Naive B cell (primary cell): Measurements from ENCODE around the gene MCF2L. TPM values are rescaled to one million over a fixed set of nuclear protein-coding genes. Genes with fewer than 3 reads are reported as not detected.
"Not testable (repeated sequence)": the region's sequence is repeated elsewhere in the genome, so short reads cannot be mapped to it uniquely, and the experiment has no call there.

Source experiments
- ATAC-seq, 2 donors: fragments of 150-1000 bp; cut with Tn5 transposase; 2 replicates each; pipeline ENCODE4 v1.10.0; 2021; ENCODE audit warnings: low read depth in 2 of 2, mild to moderate bottlenecking in 2 of 2, moderate library complexity in 2 of 2
- DNase-seq: peaks from one replicate; pipeline ENCODE4 v3.0.0; 2022
- H3K27ac Mint-ChIP-seq, 6 donors: one replicate each; pipeline ENCODE4 v1.8.0; 2020 to 2022; ENCODE audit warnings: mild to moderate bottlenecking in 6 of 6, mixed read lengths in 6 of 6, moderate library complexity in 5 of 6, inconsistent platforms in 2 of 6
- H3K27me3 Mint-ChIP-seq, 3 donors: one replicate each; pipeline ENCODE4 v1.8.0; 2021 to 2022; ENCODE audit warnings: mixed read lengths in 3 of 3, mild to moderate bottlenecking in 1 of 3
- H3K36me3 Mint-ChIP-seq, 2 donors: one replicate each; pipeline ENCODE4 v1.8.0; 2020 to 2022; ENCODE audit warnings: mixed read lengths in 2 of 2, inconsistent platforms in 1 of 2, mild to moderate bottlenecking in 1 of 2
- H3K4me1 Mint-ChIP-seq, 3 donors: one replicate each; pipeline ENCODE4 v1.8.0; 2020 to 2022; ENCODE audit warnings: mixed read lengths in 3 of 3, inconsistent platforms in 1 of 3, mild to moderate bottlenecking in 1 of 3, moderate library complexity in 1 of 3
- H3K4me3 Mint-ChIP-seq, 8 donors: one replicate each; pipeline ENCODE4 v1.8.0; 2020 to 2022; ENCODE audit warnings: mild to moderate bottlenecking in 8 of 8, mixed read lengths in 8 of 8, moderate library complexity in 8 of 8, inconsistent platforms in 2 of 8
- H3K9me3 Mint-ChIP-seq, 7 donors: one replicate each; pipeline ENCODE4 v1.8.0; 2020 to 2022; ENCODE audit warnings: mixed read lengths in 7 of 7, mild to moderate bottlenecking in 5 of 7, inconsistent platforms in 2 of 7, moderate library complexity in 1 of 7
- polyA plus RNA-seq, 6 donors: library from polyadenylated mRNA; unstranded; fragments of 300-500 nt; fragmentation: Illumina TruSeq; gene quantifications; one replicate each; pipeline ENCODE4 v1.2.3, GENCODE V29; 2021; ENCODE audit warnings: low read depth in 6 of 6

Gene MCF2L
- polyA plus RNA-seq, 6 donors from 2014 or later = 2.1 to 4.7 (median 4.2) TPM

DNA sequence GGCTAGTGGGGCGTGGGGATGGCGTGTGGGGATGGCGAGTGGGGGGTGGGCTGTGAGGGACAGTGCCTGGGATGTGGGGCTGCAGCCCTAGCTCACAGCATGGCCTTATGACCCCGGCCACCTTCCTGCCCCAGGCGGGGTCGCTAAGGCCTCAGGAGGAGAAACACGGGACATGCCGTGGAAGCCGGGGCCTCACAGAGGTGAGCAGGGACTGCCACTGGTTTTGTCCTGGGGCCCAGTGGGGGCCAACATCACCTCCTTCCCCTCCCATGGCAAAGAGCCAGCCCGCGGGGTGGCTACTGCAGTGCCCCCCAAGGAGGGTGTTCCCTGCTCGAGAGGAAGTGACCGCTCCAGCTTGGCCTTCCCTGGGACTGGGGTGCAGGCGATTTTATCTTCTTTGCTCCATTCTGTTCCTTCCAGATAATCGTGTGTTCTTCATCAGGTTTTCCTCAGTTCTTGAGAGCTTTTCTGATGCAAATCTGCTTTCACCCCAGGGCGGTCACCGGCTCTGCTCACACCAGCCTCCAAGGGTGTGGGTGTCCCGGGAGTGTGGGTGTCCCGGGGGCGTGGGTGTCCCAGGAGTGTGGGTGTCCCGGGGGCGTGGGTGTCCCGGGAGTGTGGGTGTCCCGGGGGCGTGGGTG is 137.8 kb downstream of the MCF2L start:
- ATAC-seq = no peak
- Mint-ChIP-seq H3K36me3 (no peaks in the 10 kb centered on the region), H3K4me3 (no peak overlapping the region)

DNA sequence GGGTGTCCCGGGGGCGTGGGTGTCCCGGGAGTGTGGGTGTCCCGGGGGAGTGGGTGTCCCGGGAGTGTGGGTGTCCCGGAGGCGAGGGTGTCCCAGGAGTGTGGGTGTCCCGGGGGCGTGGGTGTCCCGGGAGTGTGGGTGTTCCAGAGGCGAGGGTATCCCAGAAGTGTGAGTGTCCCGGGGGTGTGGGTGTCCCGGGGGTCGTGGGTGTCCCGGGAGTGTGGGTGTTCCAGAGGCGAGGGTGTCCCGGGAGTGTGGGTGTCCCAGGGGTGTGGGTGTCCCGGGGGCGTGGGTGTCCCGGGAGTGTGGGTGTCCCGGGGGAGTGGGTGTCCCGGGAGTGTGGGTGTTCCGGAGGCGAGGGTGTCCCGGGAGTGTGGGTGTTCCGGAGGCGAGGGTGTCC is 139.5 kb downstream of the MCF2L start:
- not testable (repeated sequence) for H3K27ac Mint-ChIP-seq, H3K4me1 Mint-ChIP-seq, DNase-seq, ATAC-seq, H3K4me3 Mint-ChIP-seq, H3K9me3 Mint-ChIP-seq, H3K36me3 Mint-ChIP-seq
- peaks cover 5 to 20% (median 8%) of the 10 kb centered on the region in 3 donors for H3K27me3 Mint-ChIP-seq

More for the DNA sequence above, 137.8 kb downstream of the MCF2L start:
- H3K4me1 Mint-ChIP-seq = no peaks in the 10 kb centered on the region
- DNase-seq = no peak
- H3K27ac Mint-ChIP-seq = peak overlapping the region in 1 of 6 donors; percentile 36
- peaks cover 0 to 1% (median 0%) of the 10 kb centered on the region in 7 donors for H3K9me3 Mint-ChIP-seq
- peaks cover 8 to 20% (median 10%) of the 10 kb centered on the region in 3 donors for H3K27me3 Mint-ChIP-seq

DNA sequence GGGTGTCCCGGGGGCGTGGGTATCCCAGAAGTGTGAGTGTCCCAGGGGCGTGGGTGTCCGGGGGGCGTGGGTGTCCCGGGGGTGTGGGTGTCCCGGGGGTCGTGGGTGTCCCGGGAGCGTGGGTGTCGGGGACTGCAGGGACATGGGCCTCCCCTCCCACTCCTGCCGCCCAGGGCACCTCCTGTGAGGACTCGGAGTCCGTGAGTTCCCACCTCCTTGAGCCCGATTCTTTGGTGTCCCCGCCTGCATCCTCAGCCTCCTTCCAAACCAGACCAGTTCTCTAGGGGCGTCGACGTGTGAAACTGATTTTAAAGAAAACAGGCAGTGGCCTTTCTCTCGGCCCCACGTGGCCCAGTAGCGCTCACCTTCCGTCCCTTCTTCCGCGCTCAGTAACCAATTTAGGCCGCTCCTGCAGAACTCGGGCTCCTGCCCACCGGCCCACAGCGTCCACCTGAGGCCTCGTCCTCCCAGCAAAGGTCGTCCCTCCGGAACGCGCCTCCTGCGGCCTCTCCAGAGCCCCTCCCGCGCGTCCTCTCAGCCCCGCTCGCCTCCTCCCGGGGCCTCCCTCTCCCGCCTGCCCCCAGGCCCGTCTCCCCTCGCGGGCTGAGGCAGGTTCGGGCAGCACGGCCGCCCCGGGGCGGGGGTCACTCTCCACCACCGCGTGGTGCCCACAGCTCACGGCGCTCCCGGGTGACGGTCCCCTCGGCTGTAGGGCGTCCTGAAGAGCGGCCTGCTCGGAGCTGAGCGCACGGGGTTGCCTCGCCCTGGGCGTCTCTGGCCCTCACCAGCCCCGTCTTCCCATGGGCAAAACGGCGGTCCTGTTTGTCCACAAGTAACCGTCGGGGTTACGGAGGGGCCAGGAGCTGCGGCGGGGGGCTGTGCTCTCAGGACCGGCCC is 140.4 kb downstream of the MCF2L start:
- no peaks in the 10 kb centered on the region for H3K4me1 Mint-ChIP-seq
- H3K27me3 Mint-ChIP-seq = peaks cover 5 to 17% (median 8%) of the 10 kb centered on the region in 3 donors
- no peaks in the 10 kb centered on the region for H3K36me3 Mint-ChIP-seq
- peaks cover 0 to 1% (median 0%) of the 10 kb centered on the region in 7 donors for H3K9me3 Mint-ChIP-seq
- H3K27ac Mint-ChIP-seq = no peak overlapping the region
- ATAC-seq = no peak
- peak overlapping the region in 4 of 8 donors; percentile 29 to 53 (median 48) for H3K4me3 Mint-ChIP-seq
- DNase-seq = no peak

DNA sequence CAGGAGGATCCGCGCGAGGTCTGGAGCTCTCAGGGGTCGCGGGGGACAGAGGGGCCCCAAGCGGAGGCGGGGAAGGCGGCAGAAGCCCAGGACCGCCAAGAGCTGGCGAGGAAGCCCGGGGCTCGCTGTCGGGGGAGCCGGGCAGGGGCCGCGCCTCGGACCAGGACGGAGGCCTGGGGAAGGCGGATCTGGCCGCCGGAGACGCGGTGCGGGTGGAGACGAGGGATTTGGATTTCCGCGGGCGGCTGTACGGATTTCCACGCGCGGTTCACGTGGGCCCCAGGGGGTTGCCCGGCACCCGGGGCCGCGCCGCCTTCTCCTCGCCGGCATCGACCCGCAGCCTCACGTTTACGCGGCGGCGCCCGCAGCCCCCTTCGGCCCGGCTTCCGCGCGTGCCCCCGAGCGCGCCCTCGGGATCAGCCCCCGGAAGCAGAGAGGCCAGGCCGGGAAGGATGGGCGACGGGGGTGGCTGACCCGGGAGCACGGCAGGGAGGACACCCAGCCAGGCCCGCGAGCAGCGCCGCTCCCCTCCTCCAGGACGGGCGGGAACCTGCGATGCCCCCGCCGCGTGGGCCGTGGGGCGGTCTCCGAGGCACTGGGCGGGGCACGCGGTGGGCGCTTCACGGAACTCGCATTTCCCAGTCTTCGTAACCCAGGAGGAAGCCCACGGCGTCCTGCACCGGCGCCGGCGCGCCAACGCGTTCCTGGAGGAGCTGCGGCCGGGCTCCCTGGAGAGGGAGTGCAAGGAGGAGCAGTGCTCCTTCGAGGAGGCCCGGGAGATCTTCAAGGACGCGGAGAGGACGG is 141.2 kb downstream of the MCF2L start:
- ATAC-seq (no peak), DNase-seq (no peak)
- Mint-ChIP-seq H3K4me3 (peak overlapping the region in 2 of 8 donors; percentile 29 to 44), H3K27me3 (peaks cover 1 to 20% (median 1%) of the 10 kb centered on the region in 3 donors), H3K9me3 (no peaks in the 10 kb centered on the region), H3K4me1 (no peaks in the 10 kb centered on the region), H3K36me3 (no peaks in the 10 kb centered on the region), H3K27ac (no peak overlapping the region)

DNA sequence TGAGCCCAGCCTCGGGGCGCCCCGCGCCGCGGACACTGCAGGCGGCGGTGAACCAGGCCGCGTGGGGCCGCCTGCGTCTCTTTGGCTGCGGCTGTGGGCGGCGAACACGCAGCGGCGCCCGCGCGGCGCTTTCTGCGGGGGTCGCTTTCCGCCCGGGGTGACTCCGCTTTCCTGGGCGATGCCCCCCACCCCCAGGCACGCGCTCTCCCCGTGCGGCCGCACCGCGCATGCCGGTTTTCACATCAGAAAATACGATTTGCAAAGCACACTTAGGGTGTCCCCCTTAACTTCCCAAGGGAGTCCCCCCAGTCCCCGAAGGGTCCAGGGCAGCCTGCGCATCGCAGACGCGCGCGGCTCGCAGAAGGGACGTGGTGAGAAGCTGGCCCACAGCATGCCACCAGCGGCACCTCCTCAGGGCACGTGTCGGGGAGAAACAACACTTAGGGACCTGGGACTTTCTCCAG is 141.9 kb downstream of the MCF2L start:
- no peak overlapping the region for H3K27ac Mint-ChIP-seq
- H3K9me3 Mint-ChIP-seq = no peaks in the 10 kb centered on the region
- peaks cover 0 to 25% (median 0%) of the 10 kb centered on the region in 3 donors for H3K27me3 Mint-ChIP-seq
- no peak for ATAC-seq
- H3K36me3 Mint-ChIP-seq = no peaks in the 10 kb centered on the region
- peak overlapping the region in 3 of 8 donors; percentile 20 to 42 (median 29) for H3K4me3 Mint-ChIP-seq
- DNase-seq = no peak
- H3K4me1 Mint-ChIP-seq = no peaks in the 10 kb centered on the region

DNA sequence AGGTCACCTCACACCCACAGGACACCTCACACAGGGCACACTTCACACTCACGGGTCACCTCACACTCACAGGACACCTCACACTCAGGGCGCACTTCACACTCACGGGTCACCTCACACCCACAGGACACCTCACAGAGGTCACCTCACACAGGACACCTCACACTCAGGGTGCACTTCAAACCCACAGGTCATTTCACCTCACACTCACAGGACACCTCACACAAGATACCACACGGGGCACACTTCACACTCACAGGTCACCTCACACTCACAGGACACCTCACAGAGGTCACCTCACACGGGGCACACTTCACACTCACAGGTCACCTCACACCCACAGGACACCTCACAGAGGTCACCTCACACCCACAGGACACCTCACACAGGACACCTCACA is 142.8 kb downstream of the MCF2L start:
- H3K27me3 Mint-ChIP-seq = peaks cover 0 to 22% (median 8%) of the 10 kb centered on the region in 3 donors
- not testable (repeated sequence) for ATAC-seq, DNase-seq, H3K36me3 Mint-ChIP-seq, H3K4me3 Mint-ChIP-seq, H3K9me3 Mint-ChIP-seq, H3K4me1 Mint-ChIP-seq, H3K27ac Mint-ChIP-seq

DNA sequence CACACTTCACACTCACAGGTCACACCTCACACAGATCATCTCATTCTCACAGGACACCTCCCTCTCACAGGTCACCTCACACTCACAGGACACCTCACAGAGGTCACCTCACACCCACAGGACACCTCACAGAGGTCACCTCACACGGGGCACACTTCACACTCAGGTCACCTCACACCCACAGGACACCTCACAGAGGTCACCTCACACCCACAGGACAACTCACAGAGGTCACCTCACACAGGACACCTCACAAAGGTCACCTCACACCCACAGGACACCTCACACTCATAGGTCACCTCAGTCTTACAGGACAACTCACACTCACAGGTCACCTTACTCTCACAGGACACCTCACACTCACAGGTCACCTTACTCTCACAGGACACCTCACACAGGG is 143.5 kb downstream of the MCF2L start:
- H3K27me3 Mint-ChIP-seq = peaks cover 0 to 20% (median 8%) of the 10 kb centered on the region in 3 donors
- H3K36me3 Mint-ChIP-seq, H3K9me3 Mint-ChIP-seq, ATAC-seq, DNase-seq, H3K4me3 Mint-ChIP-seq, H3K4me1 Mint-ChIP-seq, H3K27ac Mint-ChIP-seq: not testable (repeated sequence)

DNA sequence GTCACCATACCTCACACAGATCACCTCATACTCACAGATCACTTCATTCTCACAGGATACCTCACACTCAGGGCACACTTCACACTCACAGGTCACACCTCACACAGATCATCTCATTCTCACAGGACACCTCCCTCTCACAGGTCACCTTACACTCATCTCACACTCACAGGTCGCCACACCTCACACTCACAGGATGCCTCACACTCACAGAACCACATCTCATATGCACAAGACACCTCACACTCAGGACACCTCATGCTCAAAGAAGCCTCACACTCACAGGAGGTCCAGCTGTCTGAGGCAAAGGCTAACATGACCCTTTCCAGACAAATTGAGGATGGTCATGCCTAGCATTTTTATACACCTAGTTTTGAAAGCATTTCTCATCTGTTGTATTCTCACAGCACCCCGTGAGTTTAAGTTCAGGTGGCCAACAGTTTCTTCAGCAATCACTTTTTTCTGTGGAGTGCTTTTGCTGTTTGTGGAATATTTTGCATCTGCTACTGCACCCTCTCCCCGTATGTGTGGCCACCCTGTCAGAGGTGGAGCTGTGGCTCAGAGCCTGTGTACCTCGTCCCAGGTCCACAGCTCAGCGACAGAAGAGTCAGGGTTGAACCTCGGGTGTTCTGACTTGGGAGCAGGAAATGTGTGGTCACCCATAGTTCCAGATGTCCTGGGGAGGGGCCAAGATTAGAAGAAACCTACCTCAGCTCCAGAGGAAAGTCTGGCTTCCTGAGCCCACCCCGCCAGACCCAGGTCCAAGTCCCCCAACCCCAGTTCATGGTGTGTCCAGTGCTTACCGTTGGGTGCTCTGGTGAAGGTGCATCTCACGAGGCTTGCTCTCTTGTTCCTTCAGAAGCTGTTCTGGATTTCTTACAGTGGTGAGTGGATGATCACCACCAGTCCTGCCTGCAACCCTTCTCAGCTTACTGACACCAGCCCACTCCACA is 144.2 kb downstream of the MCF2L start:
- peaks cover 0 to 2% (median 0%) of the 10 kb centered on the region in 7 donors for H3K9me3 Mint-ChIP-seq
- H3K27ac Mint-ChIP-seq = no peak overlapping the region
- DNase-seq (no peak), ATAC-seq (no peak)
- H3K36me3 Mint-ChIP-seq = no peaks in the 10 kb centered on the region
- H3K27me3 Mint-ChIP-seq = peaks cover 0 to 20% (median 8%) of the 10 kb centered on the region in 3 donors
- no peaks in the 10 kb centered on the region for H3K4me1 Mint-ChIP-seq
- H3K4me3 Mint-ChIP-seq = no peak overlapping the region

DNA sequence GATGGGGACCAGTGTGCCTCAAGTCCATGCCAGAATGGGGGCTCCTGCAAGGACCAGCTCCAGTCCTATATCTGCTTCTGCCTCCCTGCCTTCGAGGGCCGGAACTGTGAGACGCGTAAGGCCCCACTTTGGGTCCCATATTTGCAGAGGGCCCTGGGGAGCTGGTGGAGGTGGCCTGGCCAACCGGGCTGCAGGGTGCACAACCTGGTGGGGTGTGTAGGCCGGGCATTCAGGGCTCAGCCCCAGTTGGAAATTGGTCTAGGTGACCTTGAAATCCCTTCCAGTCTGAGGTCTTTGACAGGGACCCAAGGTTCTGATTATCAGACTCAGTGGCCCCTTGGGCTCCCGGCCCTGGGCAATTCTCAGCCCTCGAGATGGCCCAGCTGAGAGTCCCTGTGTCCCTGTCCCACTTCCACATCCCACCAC is 144.8 kb downstream of the MCF2L start:
- H3K36me3 Mint-ChIP-seq = no peaks in the 10 kb centered on the region
- peaks cover 0 to 2% (median 0%) of the 10 kb centered on the region in 7 donors for H3K9me3 Mint-ChIP-seq
- H3K4me1 Mint-ChIP-seq = no peaks in the 10 kb centered on the region
- ATAC-seq = no peak
- no peak overlapping the region for H3K4me3 Mint-ChIP-seq
- DNase-seq = no peak
- H3K27ac Mint-ChIP-seq = no peak overlapping the region
- peaks cover 0 to 20% (median 8%) of the 10 kb centered on the region in 3 donors for H3K27me3 Mint-ChIP-seq

DNA sequence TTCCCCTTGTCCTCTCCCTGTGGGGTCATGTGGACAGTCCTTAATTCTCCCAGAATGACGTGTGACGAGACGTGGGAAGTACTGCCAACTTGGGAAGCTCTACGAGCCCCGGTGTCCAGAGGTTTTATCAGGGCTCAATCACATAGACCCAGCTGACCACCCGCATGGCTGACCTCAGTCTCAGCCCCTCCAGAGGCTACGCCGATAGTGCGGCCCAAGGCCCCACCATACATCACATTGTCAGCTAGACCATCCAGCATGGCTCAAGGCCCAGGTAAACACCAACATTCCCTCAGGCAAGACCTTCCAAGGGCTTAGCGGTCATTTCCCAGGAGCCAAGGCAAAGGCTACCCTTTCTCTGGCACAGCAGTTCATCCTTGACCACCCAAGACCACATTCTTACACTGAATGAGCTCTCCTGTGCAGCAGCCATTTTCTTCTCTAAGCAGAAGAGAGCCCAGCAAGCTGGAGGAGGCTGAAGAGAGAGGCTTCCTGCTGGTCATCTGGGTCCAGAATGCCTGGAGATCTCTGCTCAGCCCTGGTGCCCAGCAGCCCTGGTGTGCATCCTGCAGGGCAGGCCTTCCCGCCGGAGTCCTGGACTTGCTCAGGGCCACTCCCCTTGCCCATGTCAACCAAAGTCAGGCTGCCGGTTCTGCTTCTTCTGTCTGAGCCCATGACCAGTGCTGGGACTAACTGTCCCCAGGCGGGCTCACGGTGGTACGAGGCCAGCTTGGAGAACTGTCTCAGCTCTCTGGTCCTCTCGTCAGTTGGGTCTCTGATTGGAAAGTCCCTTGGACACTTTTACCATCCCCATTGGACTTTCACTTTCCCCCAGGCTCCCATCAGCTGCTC is 145.7 kb downstream of the MCF2L start:
- no peak for ATAC-seq
- H3K27ac Mint-ChIP-seq = no peak overlapping the region
- no peaks in the 10 kb centered on the region for H3K4me1 Mint-ChIP-seq
- DNase-seq = no peak
- H3K4me3 Mint-ChIP-seq = no peak overlapping the region
- H3K9me3 Mint-ChIP-seq = peaks cover 0 to 2% (median 0%) of the 10 kb centered on the region in 7 donors
- H3K27me3 Mint-ChIP-seq = peaks cover 0 to 20% (median 14%) of the 10 kb centered on the region in 3 donors
- no peaks in the 10 kb centered on the region for H3K36me3 Mint-ChIP-seq

DNA sequence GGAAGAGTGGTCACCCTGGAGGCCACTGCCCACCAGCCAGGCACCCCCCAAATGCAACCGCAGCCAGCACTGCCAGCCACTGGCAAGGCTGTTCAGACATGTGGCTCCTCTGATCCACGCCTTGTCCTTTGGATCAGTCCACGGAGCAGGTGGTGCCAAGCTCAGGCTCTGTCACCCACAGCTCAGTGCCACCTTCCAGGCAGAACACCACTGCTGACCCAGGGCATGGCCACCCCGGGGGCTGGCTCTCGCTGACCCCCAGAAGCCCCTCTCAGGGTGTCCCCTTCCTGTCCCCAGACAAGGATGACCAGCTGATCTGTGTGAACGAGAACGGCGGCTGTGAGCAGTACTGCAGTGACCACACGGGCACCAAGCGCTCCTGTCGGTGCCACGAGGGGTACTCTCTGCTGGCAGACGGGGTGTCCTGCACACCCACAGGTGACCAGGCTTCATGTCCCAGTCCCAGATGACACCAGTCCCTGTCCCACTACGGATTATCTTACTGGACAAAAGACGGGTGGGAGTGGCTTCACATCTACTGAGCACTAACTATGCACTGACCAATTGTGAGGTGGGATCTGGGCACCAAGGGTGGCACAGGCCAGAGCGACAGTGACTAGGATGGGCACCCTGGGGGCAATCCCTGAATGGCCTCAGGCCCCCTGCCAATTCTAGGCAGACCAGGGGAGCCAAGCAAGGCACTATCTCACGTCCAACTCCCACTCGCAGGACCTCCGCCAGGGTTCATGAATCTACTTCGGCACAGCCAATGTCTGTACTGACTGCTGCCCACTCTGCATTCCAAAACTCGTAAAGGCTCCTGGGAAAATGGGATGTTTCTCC is 146.6 kb downstream of the MCF2L start:
- H3K27me3 Mint-ChIP-seq = peaks cover 0 to 20% (median 16%) of the 10 kb centered on the region in 3 donors
- no peak for DNase-seq

More for the DNA sequence above, 146.6 kb downstream of the MCF2L start:
- Mint-ChIP-seq H3K27ac (no peak overlapping the region), H3K36me3 (no peaks in the 10 kb centered on the region), H3K4me1 (no peaks in the 10 kb centered on the region), H3K9me3 (peaks cover 0 to 2% (median 0%) of the 10 kb centered on the region in 7 donors), H3K4me3 (no peak overlapping the region)
- ATAC-seq = no peak
